Measurements from ENCODE around the gene ASXL2. TPM values are rescaled to one million over a fixed set of nuclear protein-coding genes. Genes with fewer than 3 reads are reported as not detected.
A peak's percentile ranks its signal among the peaks of the same experiment; 100 is the strongest.

ASXL2 gene
- total and polyA plus RNA-seq, 12 donors, result 1.8 to 34.0 (median 28.6) TPM

- Histone ChIP-seq H3K4me3 (peak overlapping the region in 7 of 10 donors; percentile 73 to 96 (median 91)), H3K36me3 (peaks cover 0 to 11% (median 0%) of the 10 kb centered on the region in 9 donors), H3K9me3 (no peaks in the 10 kb centered on the region), H3K27me3 (peaks cover 0 to 22% (median 14%) of the 10 kb centered on the region in 7 donors), H3K27ac (peak overlapping the region in 9 of 10 donors; percentile 76 to 96 (median 95)), H3K4me1 (peaks cover 0 to 27% (median 16%) of the 10 kb centered on the region in 9 donors)
- intact Hi-C loops (cut with DNase I), result no loop called here
- WGBS, 2 donors, result 94 to 95% methylated on average over 5 of the region's 5 CpGs
- no peak for TF ChIP-seq CTCF (IDR thresholded peaks at IDR 0.05)
- ATAC-seq, result no peak
- no peak for DNase-seq
Observed at GRCh38 chr2:25879133-25879730, 945 bp upstream of the ASXL2 start.

- H3K27me3 ChIP-seq, result peaks cover 0 to 9% (median 5%) of the 10 kb centered on the region in 7 donors
- DNase-seq, result peak; percentile 31 to 45
- peaks cover 0 to 18% (median 0%) of the 10 kb centered on the region in 9 donors for H3K36me3 ChIP-seq
- no peaks in the 10 kb centered on the region for H3K9me3 ChIP-seq
- H3K27ac ChIP-seq, result peak overlapping the region; percentile 74 to 96 (median 95)
- whole genome bisulfite sequencing, 2 donors, result 0 to 1% methylated on average over 63 to 64 of the region's 64 CpGs
- intact Hi-C loops (cut with DNase I), result no loop called here
- H3K4me1 ChIP-seq, result peaks cover 0 to 29% (median 16%) of the 10 kb centered on the region in 9 donors
- H3K4me3 ChIP-seq, result peak overlapping the region; percentile 68 to 99 (median 91)
- TF ChIP-seq CTCF (IDR thresholded peaks at IDR 0.05), result no peak
- ATAC-seq, result peak; percentile 32 to 83 (median 62)
Observed at GRCh38 chr2:25877431-25878360, 591 bp downstream of the ASXL2 start.

- H3K9me3 ChIP-seq, result no peaks in the 10 kb centered on the region
- H3K4me1 ChIP-seq, result peaks cover 0 to 40% (median 25%) of the 10 kb centered on the region in 9 donors
- DNase-seq (no peak), ATAC-seq (no peak)
- no peak overlapping the region for H3K27ac ChIP-seq
- no peak overlapping the region for H3K4me3 ChIP-seq
- no peak for TF ChIP-seq CTCF (IDR thresholded peaks at IDR 0.05)
- H3K36me3 ChIP-seq, result peaks cover 0 to 57% (median 5%) of the 10 kb centered on the region in 9 donors
- H3K27me3 ChIP-seq, result no peaks in the 10 kb centered on the region
- intact Hi-C loops (cut with DNase I), result no loop called here
- 97 to 98% methylated on average over 5 of the region's 5 CpGs for WGBS, 2 donors
Observed at GRCh38 chr2:25872134-25872533, 6.2 kb downstream of the ASXL2 start.

- Histone ChIP-seq H3K36me3 (peaks cover 0 to 39% (median 5%) of the 10 kb centered on the region in 9 donors), H3K27ac (no peak overlapping the region), H3K4me3 (no peak overlapping the region), H3K27me3 (no peaks in the 10 kb centered on the region), H3K9me3 (no peaks in the 10 kb centered on the region), H3K4me1 (peaks cover 0 to 19% (median 8%) of the 10 kb centered on the region in 9 donors)
- intact Hi-C loops (cut with DNase I), result no loop called here
- no peak for DNase-seq
- no peak for TF ChIP-seq CTCF (IDR thresholded peaks at IDR 0.05)
- ATAC-seq, result no peak
- 71 to 81% methylated on average over 5 of the region's 5 CpGs for WGBS, 2 donors
Observed at GRCh38 chr2:25867396-25868003, 10.8 kb downstream of the ASXL2 start.
